ENCODE measurements around the gene SETD1A.

Gene SETD1A

GRCh38 chr16:30985401-30986128 is 28.0 kb downstream of the SETD1A start:
- Histone ChIP-seq H3K27ac (ENCODE audit: low read length) (peak overlapping the region; percentile 21), H3K4me3 (ENCODE audit: low read depth in 1 of 2, low read length in 2 of 2) (peak overlapping the region; percentile 57 to 66), H3K9me3 (ENCODE audit: control insufficient read depth in 1 of 2, low read length in 2 of 2) (no peaks in the 10 kb centered on the region), H3K27me3 (ENCODE audit: low read depth, low read length) (no peaks in the 10 kb centered on the region), H3K36me3 (ENCODE audit: control insufficient read depth in 1 of 2, insufficient read depth in 2 of 2, low read length in 2 of 2) (peaks cover 3 to 36% of the 10 kb centered on the region in 2 donors), H3K4me1 (ENCODE audit: control insufficient read depth in 1 of 2, insufficient read depth in 2 of 2, low read length in 2 of 2) (peaks cover 4 to 13% of the 10 kb centered on the region in 2 donors)

- peak overlapping the region; percentile 21 for H3K27ac ChIP-seq (ENCODE audit: low read length)
These were observed 28.8 kb downstream of the SETD1A start for GRCh38 chr16:30986129-30986991.

DNA sequence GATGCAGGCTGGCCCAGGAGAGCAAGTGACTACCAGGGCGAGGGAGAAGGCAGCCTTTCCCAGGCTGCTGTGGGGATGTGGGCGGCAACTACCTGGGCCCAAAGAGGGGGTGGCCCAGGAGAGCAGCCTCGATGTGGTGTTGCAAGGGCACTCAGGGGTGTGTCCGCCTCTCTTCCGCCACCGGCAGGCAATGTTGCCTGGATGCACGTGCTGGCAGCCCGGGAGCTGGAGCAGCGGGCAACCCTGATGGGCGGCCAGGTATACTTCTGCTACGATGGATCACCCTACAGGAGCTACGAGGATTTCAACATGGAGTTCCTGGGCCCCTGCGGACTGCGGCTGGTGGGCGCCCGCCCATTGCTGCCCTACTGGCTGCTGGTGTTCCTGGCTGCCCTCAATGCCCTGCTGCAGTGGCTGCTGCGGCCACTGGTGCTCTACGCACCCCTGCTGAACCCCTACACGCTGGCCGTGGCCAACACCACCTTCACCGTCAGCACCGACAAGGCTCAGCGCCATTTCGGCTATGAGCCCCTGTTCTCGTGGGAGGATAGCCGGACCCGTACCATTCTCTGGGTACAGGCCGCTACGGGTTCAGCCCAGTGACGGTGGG is 30.1 kb downstream of the SETD1A start:
- Histone ChIP-seq H3K27me3 (ENCODE audit: low read depth, low read length) (no peaks in the 10 kb centered on the region), H3K36me3 (ENCODE audit: control insufficient read depth in 1 of 2, insufficient read depth in 2 of 2, low read length in 2 of 2) (peaks cover 3 to 17% of the 10 kb centered on the region in 2 donors), H3K9me3 (ENCODE audit: control insufficient read depth in 1 of 2, low read length in 2 of 2) (no peaks in the 10 kb centered on the region), H3K4me1 (ENCODE audit: control insufficient read depth in 1 of 2, insufficient read depth in 2 of 2, low read length in 2 of 2) (peaks cover 4 to 13% of the 10 kb centered on the region in 2 donors), H3K4me3 (ENCODE audit: low read depth in 1 of 2, low read length in 2 of 2) (no peak overlapping the region), H3K27ac (ENCODE audit: low read length) (no peak overlapping the region)

More at GRCh38 chr16:30986129-30986991, 28.8 kb downstream of the SETD1A start:
- Histone ChIP-seq H3K4me3 (ENCODE audit: low read depth in 1 of 2, low read length in 2 of 2) (peak overlapping the region in 1 of 2 donors; percentile 57), H3K9me3 (ENCODE audit: control insufficient read depth in 1 of 2, low read length in 2 of 2) (no peaks in the 10 kb centered on the region), H3K4me1 (ENCODE audit: control insufficient read depth in 1 of 2, insufficient read depth in 2 of 2, low read length in 2 of 2) (peaks cover 4 to 13% of the 10 kb centered on the region in 2 donors), H3K36me3 (ENCODE audit: control insufficient read depth in 1 of 2, insufficient read depth in 2 of 2, low read length in 2 of 2) (peaks cover 3 to 28% of the 10 kb centered on the region in 2 donors), H3K27me3 (ENCODE audit: low read depth, low read length) (no peaks in the 10 kb centered on the region)

GRCh38 chr16:30989469-30990047 is 32.0 kb downstream of the SETD1A start:
- no peak overlapping the region for H3K27ac ChIP-seq (ENCODE audit: low read length)
- no peaks in the 10 kb centered on the region for H3K9me3 ChIP-seq (ENCODE audit: control insufficient read depth in 1 of 2, low read length in 2 of 2)
- H3K4me1 ChIP-seq (ENCODE audit: control insufficient read depth in 1 of 2, insufficient read depth in 2 of 2, low read length in 2 of 2) = peaks cover 4 to 13% of the 10 kb centered on the region in 2 donors
- no peak overlapping the region for H3K4me3 ChIP-seq (ENCODE audit: low read depth in 1 of 2, low read length in 2 of 2)
- peaks cover 0 to 3% of the 10 kb centered on the region in 2 donors for H3K36me3 ChIP-seq (ENCODE audit: control insufficient read depth in 1 of 2, insufficient read depth in 2 of 2, low read length in 2 of 2)
- H3K27me3 ChIP-seq (ENCODE audit: low read depth, low read length) = no peaks in the 10 kb centered on the region

DNA sequence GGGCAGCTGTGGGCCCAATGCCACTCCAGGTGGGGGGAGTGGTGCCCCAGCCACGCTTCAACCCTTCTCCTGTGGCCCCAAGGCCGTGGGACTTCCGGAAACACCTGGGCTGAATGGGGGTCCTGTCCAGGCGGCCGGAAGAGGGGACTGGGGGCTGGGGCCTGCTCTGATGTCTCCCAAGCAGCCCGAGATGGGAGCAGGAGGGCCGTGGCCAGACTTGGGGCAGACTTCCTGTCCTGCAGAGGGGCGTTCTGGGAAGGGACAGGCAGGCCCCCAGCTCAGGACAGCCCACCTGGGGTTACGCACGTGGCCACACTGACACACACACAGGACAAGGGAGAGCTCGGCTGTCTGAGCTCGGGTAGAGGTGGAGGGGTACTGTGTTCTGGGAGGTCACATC is 32.6 kb downstream of the SETD1A start:
- Histone ChIP-seq H3K4me3 (ENCODE audit: low read depth in 1 of 2, low read length in 2 of 2) (no peak overlapping the region), H3K36me3 (ENCODE audit: control insufficient read depth in 1 of 2, insufficient read depth in 2 of 2, low read length in 2 of 2) (peaks cover 0 to 3% of the 10 kb centered on the region in 2 donors), H3K4me1 (ENCODE audit: control insufficient read depth in 1 of 2, insufficient read depth in 2 of 2, low read length in 2 of 2) (peaks cover 4 to 12% of the 10 kb centered on the region in 2 donors), H3K9me3 (ENCODE audit: control insufficient read depth in 1 of 2, low read length in 2 of 2) (no peaks in the 10 kb centered on the region), H3K27me3 (ENCODE audit: low read depth, low read length) (no peaks in the 10 kb centered on the region), H3K27ac (ENCODE audit: low read length) (no peak overlapping the region)

- Histone ChIP-seq H3K4me3 (ENCODE audit: low read depth in 1 of 2, low read length in 2 of 2) (no peak overlapping the region), H3K27ac (ENCODE audit: low read length) (no peak overlapping the region), H3K27me3 (ENCODE audit: low read depth, low read length) (no peaks in the 10 kb centered on the region), H3K36me3 (ENCODE audit: control insufficient read depth in 1 of 2, insufficient read depth in 2 of 2, low read length in 2 of 2) (peaks cover 0 to 3% of the 10 kb centered on the region in 2 donors), H3K9me3 (ENCODE audit: control insufficient read depth in 1 of 2, low read length in 2 of 2) (no peaks in the 10 kb centered on the region), H3K4me1 (ENCODE audit: control insufficient read depth in 1 of 2, insufficient read depth in 2 of 2, low read length in 2 of 2) (peaks cover under 1 to 3% of the 10 kb centered on the region in 2 donors)
These were observed 33.5 kb downstream of the SETD1A start for GRCh38 chr16:30991052-30991451.

- no peaks in the 10 kb centered on the region for H3K9me3 ChIP-seq (ENCODE audit: control insufficient read depth in 1 of 2, low read length in 2 of 2)
- H3K4me3 ChIP-seq (ENCODE audit: low read depth in 1 of 2, low read length in 2 of 2) = no peak overlapping the region
- no peaks in the 10 kb centered on the region for H3K27me3 ChIP-seq (ENCODE audit: low read depth, low read length)
- no peaks in the 10 kb centered on the region for H3K4me1 ChIP-seq (ENCODE audit: control insufficient read depth in 1 of 2, insufficient read depth in 2 of 2, low read length in 2 of 2)
- H3K27ac ChIP-seq (ENCODE audit: low read length) = no peak overlapping the region
- no peaks in the 10 kb centered on the region for H3K36me3 ChIP-seq (ENCODE audit: control insufficient read depth in 1 of 2, insufficient read depth in 2 of 2, low read length in 2 of 2)
These were observed 34.8 kb downstream of the SETD1A start for GRCh38 chr16:30992276-30992780.

- Histone ChIP-seq H3K36me3 (ENCODE audit: control insufficient read depth in 1 of 2, insufficient read depth in 2 of 2, low read length in 2 of 2) (no peaks in the 10 kb centered on the region), H3K9me3 (ENCODE audit: control insufficient read depth in 1 of 2, low read length in 2 of 2) (no peaks in the 10 kb centered on the region), H3K27ac (ENCODE audit: low read length) (no peak overlapping the region), H3K4me3 (ENCODE audit: low read depth in 1 of 2, low read length in 2 of 2) (no peak overlapping the region), H3K27me3 (ENCODE audit: low read depth, low read length) (no peaks in the 10 kb centered on the region), H3K4me1 (ENCODE audit: control insufficient read depth in 1 of 2, insufficient read depth in 2 of 2, low read length in 2 of 2) (no peaks in the 10 kb centered on the region)
These were observed 35.6 kb downstream of the SETD1A start for GRCh38 chr16:30992931-30993816.

DNA sequence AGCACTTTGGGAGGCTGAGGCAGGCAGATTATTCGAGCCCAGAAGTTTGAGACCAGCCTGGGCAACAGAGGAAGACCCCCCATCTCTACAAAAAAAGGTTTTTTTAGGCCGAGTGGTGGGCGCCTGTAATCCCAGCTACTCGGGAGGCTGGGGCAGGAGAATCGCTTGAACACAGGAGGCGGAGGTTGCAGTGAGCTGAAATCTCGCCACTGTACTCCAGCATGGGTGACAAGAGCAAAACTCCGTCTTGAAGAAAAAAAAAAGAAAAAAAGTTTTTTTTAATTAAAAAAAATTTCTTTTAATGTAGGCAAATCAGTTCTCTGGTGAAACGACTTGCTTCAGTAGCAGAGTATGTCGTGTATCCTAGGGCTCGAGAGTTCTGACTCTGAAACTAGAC is 38.4 kb downstream of the SETD1A start:
- Histone ChIP-seq H3K36me3 (ENCODE audit: control insufficient read depth in 1 of 2, insufficient read depth in 2 of 2, low read length in 2 of 2) (no peaks in the 10 kb centered on the region), H3K9me3 (ENCODE audit: control insufficient read depth in 1 of 2, low read length in 2 of 2) (no peaks in the 10 kb centered on the region), H3K4me1 (ENCODE audit: control insufficient read depth in 1 of 2, insufficient read depth in 2 of 2, low read length in 2 of 2) (no peaks in the 10 kb centered on the region), H3K4me3 (ENCODE audit: low read depth in 1 of 2, low read length in 2 of 2) (no peak overlapping the region), H3K27me3 (ENCODE audit: low read depth, low read length) (no peaks in the 10 kb centered on the region), H3K27ac (ENCODE audit: low read length) (peak overlapping the region; percentile 67)

GRCh38 chr16:30996324-30996984 is 38.9 kb downstream of the SETD1A start:
- Histone ChIP-seq H3K27me3 (ENCODE audit: low read depth, low read length) (no peaks in the 10 kb centered on the region), H3K27ac (ENCODE audit: low read length) (peak overlapping the region; percentile 67), H3K4me3 (ENCODE audit: low read depth in 1 of 2, low read length in 2 of 2) (peak overlapping the region; percentile 67 to 74), H3K36me3 (ENCODE audit: control insufficient read depth in 1 of 2, insufficient read depth in 2 of 2, low read length in 2 of 2) (no peaks in the 10 kb centered on the region), H3K4me1 (ENCODE audit: control insufficient read depth in 1 of 2, insufficient read depth in 2 of 2, low read length in 2 of 2) (no peaks in the 10 kb centered on the region), H3K9me3 (ENCODE audit: control insufficient read depth in 1 of 2, low read length in 2 of 2) (no peaks in the 10 kb centered on the region)

Data from muscle layer of duodenum (tissue), 2 donors.